SW480 (cell line): ENCODE data around the gene RPH3AL.
"Not testable (repeated sequence)": the region's sequence is repeated elsewhere in the genome, so short reads cannot be mapped to it uniquely, and the experiment has no call there.

Experiments used
- DNase-seq: peaks from one replicate; pipeline ENCODE4 v3.0.0-alpha.2; 2016; ENCODE audit warnings: low spot score

RPH3AL gene

DNA sequence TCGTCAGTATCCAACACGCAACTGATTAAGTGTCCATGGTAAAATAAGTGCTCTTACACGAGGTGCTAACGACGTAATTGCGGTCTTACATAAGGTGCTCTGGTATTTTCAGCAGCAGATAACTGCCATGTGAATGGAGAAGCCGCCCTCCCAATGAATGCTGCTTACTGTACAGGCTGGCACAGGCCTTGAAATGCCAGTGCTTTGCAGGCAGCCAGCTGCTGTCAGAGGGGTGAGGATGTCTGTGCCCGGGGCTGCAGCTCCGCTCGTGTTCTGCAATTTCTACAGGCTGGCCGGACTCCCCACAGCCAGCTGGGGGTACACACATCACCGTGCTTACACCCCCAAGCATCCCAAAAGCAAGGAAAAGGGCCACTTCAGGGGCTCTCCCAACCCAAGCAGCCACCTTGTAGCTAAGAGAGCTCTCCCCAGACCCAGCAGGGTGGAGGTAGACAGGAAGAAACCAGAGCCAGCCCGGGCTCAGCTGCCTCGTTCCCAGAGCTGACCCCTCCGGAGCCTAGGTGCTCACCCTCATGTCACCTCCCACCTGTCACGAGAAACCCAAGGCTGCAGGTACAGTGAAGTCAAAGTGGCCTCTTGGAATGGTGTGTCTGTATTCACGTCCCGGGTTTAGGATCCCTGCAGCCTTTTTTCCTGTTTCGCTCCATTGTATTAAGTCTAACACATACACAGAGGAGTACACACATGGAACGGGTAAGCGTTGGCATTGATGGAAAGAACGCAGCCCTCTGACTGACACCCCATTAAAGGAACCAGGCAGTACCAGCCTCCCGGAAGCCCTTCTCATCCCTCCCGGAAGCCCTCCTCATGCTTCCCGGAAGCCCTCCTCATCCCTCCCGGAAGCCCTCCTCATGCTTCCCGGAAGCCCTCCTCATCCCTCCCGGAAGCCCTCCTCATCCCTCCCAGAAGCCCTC, 27.2 kb upstream of the RPH3AL start:
- DNase-seq = no peak

DNA sequence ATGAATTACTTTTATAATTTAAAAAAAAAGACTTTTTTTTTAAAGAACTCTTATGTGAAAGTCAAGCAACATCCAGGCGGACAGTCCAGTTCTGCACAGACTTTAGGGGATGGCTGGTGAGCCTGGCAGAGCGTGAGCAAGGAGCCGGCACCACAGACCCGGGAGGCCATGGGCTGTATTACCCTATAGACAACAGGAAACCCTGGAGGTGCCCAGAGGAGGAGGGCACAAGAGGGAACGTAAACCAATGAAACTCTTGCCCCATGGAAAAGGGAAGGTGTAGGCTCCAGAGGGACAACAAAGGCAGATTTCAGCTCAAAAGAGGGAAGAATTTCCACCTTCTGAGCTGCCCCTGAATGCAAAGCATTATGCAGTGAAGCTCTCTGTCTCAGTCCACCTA, 25.5 kb upstream of the RPH3AL start:
- no peak for DNase-seq

DNA sequence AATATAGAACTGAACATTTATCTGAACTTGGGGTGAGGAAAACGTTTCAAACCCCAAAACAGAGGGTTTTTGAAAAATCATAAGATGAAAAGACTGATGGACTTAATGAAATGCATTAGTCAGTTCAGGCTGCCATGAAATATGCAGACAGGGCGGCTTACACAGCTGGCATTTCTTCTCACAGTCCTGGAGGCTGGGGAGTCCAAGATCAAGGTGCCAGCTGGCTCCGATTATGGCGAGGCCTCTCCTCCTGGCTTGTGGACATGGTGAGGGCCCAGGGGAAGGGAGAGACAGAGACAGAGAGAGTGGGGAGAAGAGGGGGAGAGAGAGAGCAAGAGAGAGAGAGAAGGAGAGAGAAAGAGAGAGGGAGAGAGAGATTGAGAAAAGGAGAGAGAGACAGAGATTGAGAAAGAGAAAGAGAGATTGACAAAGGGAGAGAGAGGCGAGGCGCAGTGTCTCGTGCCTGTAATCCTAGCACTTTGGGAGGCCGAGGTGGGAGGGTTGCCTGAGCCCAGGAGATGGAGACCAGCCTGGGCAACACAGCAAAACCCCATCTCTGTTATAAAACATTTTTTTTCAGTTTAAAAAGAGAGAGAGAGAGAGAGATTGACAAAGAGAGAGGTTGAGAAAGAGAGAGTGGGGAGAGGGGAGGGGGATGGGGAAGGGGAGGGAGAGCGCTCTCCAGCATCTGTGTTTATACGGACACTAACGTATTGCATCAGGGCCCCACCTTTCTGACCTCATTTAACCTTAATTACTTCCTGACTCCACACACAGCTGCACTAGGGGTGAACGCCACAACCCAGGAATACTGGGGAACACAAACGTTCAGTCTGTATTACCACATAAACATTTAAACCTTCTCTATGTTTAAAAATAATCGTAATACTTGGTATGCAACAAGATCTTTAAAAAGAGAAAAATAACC, 24.6 kb upstream of the RPH3AL start:
- peak; percentile 78 for DNase-seq

DNA sequence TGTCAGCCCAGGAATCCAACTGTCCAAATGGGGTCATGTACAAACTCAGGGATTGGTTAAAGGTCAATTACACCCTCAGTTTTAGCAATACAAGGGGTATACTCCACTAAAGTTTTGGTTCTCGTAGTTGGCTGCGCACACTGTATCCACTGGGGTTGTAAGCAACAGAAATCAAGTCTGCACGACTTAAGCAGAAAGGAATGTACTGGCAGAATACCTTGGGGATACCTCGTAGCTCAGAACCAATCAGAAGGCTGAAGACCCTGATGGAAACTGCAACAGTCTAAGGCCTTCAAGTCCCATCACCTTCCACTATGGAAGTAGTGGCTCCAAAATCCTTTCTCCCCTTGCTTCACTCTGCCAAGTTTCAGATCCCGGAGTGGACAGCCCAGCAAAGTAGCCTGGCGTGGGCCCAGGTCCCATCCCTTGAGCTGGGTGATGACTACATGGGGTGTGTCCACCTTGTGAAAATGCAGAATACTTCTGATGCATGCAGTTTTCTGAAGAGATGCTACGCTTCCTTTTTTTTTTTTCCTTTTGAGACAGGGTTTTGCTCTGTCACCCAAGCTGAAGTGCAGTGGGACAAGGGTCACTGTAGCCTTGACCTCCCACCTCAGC, 21.1 kb upstream of the RPH3AL start:
- DNase-seq = no peak

DNA sequence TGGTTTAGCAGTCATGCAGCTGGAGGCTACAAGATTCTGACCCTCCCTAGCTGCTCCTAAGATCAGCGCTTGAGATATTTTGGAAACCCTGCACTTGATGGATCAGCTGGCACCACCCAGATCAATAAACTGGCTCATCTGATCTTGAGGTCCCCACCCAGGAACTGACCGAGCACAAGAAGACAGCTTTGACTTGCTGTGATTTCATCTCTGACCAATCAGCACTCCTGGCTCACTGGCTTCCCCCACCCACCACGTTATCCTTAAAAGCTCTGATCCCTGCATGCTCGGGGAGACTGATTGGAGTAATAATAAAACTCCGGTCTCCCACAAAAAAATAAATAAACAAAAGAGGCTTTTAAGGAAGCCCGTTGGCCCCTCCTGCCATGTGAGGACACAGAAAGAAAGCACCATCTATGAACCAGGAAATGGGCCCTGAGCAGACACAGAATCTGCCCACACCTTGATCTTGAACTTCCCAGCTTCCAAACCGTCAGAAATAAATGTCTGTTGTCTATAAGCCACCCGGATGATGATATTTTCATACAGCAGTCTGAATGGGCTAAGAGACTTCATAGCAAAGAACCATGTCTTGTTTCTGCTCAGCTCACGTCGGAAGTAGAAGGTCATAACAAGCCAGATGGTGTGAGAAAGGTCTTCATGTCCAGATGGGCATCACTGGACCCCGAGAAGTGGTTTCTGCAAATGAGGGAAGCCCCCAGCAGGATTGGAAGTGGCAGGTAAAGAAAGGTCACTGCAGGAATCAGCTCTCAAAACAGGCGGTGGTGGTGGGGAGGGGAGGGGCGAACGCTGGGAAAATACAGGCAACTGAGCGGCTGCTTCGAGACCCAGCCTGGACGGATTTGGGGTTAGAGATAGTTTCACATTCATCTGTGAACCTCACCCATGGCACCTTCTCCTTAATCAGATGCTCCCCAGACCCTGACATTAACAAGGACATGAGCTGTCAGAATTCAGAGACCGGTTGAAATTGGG, 19.8 kb upstream of the RPH3AL start:
- no peak for DNase-seq

DNA sequence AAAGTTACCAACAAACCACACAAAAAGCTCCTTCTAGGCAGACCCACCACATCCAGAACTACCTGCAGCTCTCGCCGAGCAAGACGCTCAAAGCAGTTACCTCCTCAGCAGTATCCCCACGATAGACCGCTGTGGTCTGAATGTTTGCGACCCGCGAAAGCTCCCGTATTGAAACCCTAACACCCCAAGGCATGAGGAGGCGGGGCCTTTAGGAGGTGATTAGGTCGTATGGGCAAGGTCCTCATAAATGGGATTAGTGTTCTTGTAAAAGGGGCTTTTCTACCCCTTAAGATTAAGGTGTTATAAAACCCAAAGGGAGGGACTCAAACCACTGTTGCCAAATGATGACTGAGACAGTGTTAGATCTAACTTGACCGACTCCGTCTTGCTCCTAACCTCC, 19.0 kb upstream of the RPH3AL start:
- no peak for DNase-seq

DNA sequence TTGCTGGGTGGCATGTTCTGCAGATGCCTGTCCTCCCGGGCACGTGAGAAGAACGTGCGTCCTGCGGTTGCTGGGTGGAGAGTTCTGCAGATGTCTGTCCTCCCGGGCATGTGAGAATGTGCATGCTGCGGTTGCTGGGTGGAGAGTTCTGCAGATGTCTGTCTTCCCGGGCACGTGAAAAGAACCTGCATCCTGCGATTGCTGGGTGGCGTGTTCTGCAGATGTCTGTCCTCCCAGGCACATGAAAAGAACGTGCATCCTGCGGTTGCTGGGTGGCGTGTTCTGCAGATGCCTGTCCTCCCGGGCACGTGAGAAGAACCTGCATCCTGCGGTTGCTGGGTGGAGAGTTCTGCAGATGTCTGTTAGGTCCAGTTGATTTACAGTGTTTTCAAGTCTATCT, 15.0 kb upstream of the RPH3AL start:
- DNase-seq = not testable (repeated sequence)

DNA sequence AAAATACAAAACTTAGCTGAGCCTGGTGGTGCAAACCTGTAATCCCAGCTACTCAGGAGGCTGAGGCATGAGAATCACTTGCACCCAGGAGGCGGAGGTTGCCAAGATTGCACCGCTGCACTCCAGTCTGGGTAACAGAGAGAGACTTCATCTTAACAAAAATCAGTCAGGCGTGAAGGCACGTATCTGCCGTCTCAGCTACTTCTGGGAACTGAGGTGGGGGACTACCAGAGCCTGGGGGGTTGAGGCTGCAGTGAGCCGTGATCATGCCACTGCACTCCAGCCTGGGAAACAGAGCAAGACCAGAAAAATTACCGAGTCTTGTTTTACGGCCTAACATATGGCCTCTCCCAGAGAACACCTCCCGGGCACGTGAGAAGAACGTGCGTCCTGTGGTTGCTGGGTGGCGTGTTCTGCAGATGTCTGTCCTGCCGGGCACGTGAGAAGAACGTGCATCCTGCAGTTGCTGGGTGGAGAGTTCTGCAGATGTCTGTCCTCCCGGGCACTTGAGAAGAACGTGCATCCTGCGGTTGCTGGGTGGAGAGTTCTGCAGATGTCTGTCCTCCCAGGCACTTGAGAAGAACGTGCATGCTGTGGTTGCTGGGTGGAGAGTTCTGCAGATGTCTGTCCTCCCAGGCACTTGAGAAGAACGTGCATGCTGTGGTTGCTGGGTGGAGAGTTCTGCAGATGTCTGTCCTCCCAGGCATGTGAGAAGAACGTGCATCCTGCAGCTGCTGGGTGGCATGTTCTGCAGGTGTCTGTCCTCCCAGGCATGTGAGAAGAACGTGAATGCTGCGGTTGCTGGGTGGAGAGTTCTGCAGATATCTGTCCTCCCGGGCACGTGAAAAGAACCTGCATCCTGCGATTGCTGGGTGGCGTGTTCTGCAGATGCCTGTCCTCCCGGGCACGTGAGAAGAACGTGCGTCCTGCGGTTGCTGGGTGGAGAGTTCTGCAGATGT, 14.3 kb upstream of the RPH3AL start:
- DNase-seq = not testable (repeated sequence)

DNA sequence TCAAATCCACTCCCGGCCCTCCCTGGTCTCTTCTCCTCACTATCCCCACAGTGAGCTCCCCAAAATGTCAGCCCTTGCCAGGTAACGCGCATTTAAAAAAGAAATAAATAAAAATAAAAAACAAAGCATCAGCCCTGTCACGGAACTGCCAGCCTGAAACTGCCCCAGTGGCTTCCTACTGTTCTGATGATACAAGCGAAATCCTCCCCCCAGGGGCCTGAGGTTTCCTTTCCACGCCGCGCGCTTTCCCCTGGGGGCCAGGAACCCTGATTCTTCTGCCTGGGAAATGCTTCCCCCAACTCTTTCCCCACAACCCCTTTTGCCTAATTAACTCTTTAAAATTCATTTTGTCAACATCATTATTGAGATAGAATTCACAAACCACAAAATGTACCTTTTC, 12.2 kb upstream of the RPH3AL start:
- DNase-seq = no peak

DNA sequence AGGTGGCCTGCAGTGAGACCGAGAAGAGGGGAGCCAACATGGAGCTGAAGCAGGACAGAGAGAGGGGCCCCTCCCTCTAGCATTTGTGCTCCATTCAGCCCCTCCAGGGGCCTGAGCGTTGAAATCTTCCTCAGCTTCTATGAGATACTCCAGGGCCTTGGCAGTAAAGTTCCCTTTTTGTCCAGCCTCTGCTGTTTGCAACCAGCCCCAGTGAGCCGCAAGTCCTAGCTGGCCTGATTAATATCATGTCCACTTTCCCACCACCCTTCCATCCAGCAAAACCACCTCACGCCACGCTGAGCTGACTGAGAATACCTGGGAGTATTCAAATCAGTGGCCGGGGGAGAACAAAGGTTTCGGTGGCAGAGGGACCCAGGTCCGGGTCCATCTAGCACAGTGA, 11.7 kb upstream of the RPH3AL start:
- DNase-seq = no peak

DNA sequence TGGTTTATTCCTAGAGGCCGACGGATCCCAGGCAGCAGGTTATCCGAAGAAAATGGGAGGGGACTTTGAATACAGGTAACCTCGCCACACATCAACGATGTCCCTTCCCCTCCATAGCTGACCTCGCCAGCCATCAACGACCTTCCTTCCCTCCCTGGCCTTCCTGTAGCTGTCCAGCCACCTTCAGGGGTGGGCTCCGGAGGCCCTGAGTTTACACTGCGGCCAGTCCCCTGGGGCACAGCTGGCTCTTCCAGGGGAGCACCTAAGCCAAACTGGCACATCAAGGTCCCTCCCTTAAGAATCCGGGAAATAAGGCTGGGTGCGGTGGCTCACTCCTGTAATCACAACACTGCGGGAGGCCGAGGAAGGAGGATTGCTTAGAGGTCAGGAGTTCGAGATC, 10.1 kb upstream of the RPH3AL start:
- DNase-seq = no peak

DNA sequence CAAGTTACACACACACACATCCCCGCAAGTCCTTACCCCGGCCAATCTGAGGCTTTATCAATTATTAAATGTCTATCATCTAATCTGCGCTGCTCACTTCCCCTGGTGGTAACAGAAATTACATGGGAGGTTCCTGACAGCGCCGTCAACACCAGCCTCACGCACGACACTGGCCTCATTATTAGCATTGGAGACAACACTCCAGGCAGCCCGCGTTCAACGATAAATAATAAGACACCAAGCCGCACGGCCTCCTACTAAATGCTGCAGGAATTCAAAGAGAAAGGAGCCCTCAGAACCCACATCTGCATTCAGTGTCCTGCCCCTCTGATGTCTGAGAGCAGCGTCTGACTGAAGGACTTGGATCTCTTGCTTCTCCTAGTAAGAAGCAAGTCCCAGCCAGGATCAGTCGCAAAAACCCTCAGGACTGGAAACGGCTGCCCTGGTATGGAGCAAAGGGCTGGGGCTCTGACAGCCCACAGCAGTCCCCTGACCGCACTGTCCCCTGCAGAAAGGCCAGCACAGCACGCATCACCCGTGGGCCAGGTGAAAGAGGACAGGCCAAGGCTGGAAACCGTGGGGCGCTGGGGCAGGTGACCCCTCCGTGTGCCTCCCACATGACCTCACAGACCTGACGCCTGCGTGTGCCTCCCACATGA, 7.6 kb upstream of the RPH3AL start:
- DNase-seq = no peak

DNA sequence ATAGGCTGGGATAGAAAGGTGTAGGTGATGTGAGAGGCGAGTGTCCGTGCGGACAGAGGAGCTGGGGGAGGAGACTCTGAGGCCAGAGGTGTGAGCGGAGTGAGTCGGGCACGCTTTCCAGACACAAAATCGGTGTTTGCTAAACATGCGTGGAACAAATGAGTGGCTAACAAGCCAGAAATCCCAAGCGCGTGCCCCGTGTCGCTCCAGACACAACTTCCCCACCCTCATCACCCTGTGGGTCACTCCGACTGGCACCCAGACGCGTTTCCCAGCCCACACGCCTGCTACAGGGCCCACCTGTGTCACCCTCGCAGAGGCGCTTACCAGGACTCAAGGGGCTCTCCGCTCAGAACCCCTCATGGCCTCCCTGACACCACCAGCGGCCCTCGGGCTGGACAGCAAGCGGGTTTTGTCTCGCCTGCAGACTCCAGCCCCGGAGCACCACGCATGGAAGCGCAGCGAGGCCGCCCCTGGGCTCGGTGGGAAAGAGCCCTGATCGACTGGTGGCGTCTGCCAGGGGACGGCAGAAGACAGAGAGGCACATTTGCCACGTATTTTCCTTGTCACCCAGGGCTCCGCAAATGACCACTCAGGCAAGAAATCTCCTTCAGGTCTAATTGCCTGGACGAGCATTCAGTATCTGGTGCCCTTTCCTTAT, 6.0 kb upstream of the RPH3AL start:
- DNase-seq = no peak

DNA sequence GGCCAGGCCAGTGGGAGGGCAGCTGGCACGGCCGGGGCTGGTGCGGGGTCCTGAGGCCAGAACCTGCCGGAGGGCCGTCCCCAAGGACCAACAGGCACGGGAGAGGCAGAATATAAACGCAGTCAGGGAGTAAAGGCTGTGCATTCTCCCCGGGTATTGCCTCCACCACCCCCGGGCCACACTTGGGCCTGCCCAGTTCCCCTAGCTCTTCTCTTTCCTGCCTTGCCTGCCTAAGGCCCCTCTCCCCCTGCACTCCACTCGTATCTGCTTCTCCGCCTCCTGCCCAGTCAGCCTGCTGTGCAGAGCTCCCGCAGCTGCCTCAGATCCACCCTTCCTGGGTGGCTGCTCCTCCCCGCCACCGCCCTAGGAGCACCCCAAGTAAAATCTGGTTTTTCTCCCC, 5.0 kb upstream of the RPH3AL start:
- no peak for DNase-seq

DNA sequence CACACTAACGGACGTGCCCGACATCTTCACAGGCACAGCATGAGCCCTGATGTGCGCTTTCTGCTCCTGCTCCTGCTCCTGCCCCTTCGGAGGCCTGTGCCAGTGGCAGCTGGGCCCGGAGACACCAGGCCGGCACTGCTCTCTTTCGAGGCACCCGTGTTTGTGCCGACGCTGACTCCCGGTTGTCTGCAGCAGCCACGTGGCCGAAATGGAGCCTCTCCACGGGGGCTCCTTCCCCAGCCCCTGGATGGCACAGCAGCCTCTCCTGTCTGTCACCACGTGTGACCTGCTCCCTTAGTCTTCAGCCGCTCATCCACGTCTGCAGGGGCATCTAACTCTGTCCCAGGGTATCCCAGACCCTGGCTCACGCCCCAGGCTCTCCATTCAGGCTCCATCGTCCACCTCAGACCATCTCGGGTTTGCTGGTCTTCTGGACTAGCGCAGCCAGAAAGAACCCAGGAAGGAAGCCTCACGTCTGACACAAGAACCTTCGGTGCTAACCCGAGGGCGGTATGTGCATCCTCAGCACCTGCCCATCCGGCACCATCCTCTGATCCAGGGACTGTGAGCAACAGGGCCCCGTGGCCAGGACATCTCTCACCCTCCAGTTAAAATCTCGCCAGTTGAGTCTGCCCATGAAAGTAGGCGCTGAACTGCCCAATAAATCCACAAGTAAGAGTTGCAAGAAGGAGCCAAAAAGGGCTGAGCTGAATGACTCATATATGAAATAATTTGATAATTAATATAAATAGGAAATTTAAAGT, 4.2 kb upstream of the RPH3AL start:
- DNase-seq = no peak

DNA sequence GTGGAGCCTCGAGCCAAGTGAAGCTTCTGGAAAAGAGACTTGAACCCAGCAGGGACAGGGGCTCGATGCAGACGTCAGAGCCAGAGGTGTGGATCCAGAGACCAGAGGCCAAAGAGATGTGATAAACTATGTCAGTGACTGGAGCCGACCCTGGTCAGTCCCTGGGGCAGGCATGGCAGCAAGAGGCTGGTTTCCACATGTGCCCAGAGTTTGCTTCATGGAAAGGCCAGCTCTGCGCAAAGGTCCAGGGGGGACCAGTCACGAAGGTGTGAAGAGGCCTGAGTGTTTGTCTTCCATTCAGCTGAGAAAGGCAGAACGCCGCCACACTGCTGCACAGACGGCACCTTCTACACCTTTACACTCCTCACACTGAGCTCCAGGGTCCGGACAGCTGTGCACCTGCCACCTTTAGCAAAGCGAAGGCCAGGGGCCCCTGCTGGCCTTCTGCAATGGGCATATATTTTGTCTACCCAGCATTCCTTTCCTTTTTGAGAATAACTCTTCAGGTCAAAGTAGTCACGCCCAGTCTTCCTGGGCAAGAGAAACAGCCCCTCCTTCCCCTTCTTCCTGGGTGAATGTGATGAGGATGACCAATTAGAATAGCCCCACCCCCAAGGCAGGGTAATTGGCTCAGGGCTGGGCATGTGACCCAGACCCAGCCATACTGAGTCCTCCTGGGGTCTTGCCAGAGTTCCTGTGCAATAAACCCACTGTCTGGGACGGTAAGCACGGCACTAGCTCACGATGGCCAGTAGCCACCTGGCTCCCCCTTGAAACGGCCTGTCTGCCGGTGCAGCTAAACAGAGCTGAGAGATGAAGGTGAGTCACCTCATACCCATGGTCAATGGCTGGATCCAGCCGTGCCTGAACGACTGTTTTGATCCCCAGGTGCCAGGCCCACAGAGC, 2.3 kb upstream of the RPH3AL start:
- DNase-seq = no peak

DNA sequence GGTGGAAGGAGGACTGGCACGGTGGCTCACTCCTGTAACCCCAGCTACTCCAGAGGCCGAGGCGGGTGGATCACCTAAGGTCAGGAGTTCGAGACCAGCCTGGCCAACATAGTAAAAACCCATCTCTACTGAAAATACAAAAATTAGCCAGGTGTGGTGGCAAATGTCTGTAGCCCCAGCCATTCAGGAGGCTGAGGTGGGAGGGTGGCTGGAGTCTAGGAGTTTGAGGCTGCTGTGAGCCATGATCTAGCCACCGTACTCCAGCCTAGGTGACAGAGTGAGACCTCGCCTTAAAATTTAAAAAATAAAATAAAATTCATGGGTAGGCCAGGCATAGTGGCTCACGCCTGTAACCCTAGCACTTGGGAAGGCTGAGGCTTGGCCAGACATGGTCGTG, 1.2 kb upstream of the RPH3AL start:
- no peak for DNase-seq
